Stimulated activated effector memory CD8-positive, alpha-beta T cell treated with anti-CD3 and anti-CD28 coated beads, Interleukin-12 subunit alpha, Interleukin-12 subunit beta, amount 100 ng/mL, for 72 hours (primary cell): ENCODE data around the gene HRG.
A peak's percentile ranks its signal among the peaks of the same experiment; 100 is the strongest.

Experiments
- ATAC-seq: fragments of 150-1000 bp; cut with Tn5 transposase; 2 replicates; pipeline ENCODE4 v1.10.0; 2021
- DNase-seq, 2 donors: peaks; one replicate each; pipeline ENCODE4 v3.0.0; 2021 to 2022; ENCODE audit warnings: low spot score in 2 of 2
- H3K27ac Mint-ChIP-seq: one replicate; pipeline ENCODE4 v1.8.0; 2022; ENCODE audit warnings: mild to moderate bottlenecking, mixed read lengths
- H3K36me3 Mint-ChIP-seq: one replicate; pipeline ENCODE4 v1.8.0; 2022; ENCODE audit warnings: mild to moderate bottlenecking, mixed read lengths
- H3K4me1 Mint-ChIP-seq: one replicate; pipeline ENCODE4 v1.8.0; 2022; ENCODE audit warnings: mixed read lengths
- H3K4me3 Mint-ChIP-seq: one replicate; pipeline ENCODE4 v1.8.0; 2022; ENCODE audit warnings: mild to moderate bottlenecking, mixed read lengths
- H3K9me3 Mint-ChIP-seq: one replicate; pipeline ENCODE4 v1.8.0; 2022; ENCODE audit warnings: mixed read lengths

The HRG gene

GRCh38 chr3:186665625-186666188 lies at the start of gene HRG:
Gene HRG (plus strand): TSS chr3:186666014. CDS start chr3:186666032, 18 bp downstream.
- Mint-ChIP-seq H3K9me3 (no peaks in the 10 kb centered on the region), H3K4me1 (peaks cover 13% of the 10 kb centered on the region), H3K4me3 (no peak within 1 kb of the TSS), H3K36me3 (no peaks in the 10 kb centered on the region), H3K27ac (no peak within 1 kb of the TSS)
- no peak for DNase-seq
- no peak for ATAC-seq

- peaks cover 30% of the 10 kb centered on the region for H3K4me1 Mint-ChIP-seq
- no peaks in the 10 kb centered on the region for H3K9me3 Mint-ChIP-seq
These were observed 49.6 kb upstream of the HRG start for GRCh38 chr3:186616299-186616617.

GRCh38 chr3:186617036-186617946 lies 48.5 kb upstream of the HRG start:
- no peaks in the 10 kb centered on the region for H3K9me3 Mint-ChIP-seq
- no peaks in the 10 kb centered on the region for H3K36me3 Mint-ChIP-seq
- H3K4me3 Mint-ChIP-seq, result peak overlapping the region; percentile 70
- ATAC-seq (peak; percentile 99), DNase-seq (peak; percentile 72 to 89)
- H3K4me1 Mint-ChIP-seq, result peaks cover 30% of the 10 kb centered on the region
- no peak overlapping the region for H3K27ac Mint-ChIP-seq

More at GRCh38 chr3:186616299-186616617, 49.6 kb upstream of the HRG start:
- ATAC-seq (no peak), DNase-seq (no peak)
- no peaks in the 10 kb centered on the region for H3K36me3 Mint-ChIP-seq
- no peak overlapping the region for H3K27ac Mint-ChIP-seq
- H3K4me3 Mint-ChIP-seq, result peak overlapping the region; percentile 70

GRCh38 chr3:186618318-186618938 lies 47.4 kb upstream of the HRG start:
- peak overlapping the region; percentile 70 for H3K4me3 Mint-ChIP-seq
- DNase-seq (no peak), ATAC-seq (no peak)
- H3K4me1 Mint-ChIP-seq, result peaks cover 30% of the 10 kb centered on the region
- H3K27ac Mint-ChIP-seq, result no peak overlapping the region
- H3K36me3 Mint-ChIP-seq, result no peaks in the 10 kb centered on the region
- no peaks in the 10 kb centered on the region for H3K9me3 Mint-ChIP-seq

DNA sequence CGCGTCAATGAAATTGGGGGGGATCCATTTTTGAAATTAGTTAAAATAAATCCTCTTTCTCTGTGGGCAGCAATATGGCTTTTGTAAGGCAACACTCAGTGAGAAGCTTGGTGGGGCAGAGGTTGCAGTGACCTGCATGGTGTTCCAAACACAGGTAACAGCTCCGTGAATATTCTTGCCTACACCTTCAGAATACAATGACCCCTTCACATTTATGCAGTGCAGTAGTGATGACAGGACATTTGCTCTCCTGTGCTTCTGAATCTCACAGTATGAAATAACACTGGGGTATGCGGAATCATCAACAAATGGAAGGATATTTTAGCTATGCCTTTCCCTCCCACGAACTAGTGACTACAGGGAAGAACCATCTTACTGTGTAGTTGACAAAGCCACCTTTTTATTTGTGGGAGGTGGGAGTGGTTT lies 46.0 kb upstream of the HRG start:
- no peak overlapping the region for H3K27ac Mint-ChIP-seq
- no peaks in the 10 kb centered on the region for H3K36me3 Mint-ChIP-seq
- no peak overlapping the region for H3K4me3 Mint-ChIP-seq
- H3K9me3 Mint-ChIP-seq, result no peaks in the 10 kb centered on the region
- ATAC-seq (no peak), DNase-seq (no peak)
- peaks cover 22% of the 10 kb centered on the region for H3K4me1 Mint-ChIP-seq

GRCh38 chr3:186620213-186621092 lies 45.4 kb upstream of the HRG start:
- H3K36me3 Mint-ChIP-seq, result no peaks in the 10 kb centered on the region
- no peaks in the 10 kb centered on the region for H3K9me3 Mint-ChIP-seq
- H3K27ac Mint-ChIP-seq, result no peak overlapping the region
- ATAC-seq (no peak), DNase-seq (no peak)
- no peak overlapping the region for H3K4me3 Mint-ChIP-seq
- peaks cover 18% of the 10 kb centered on the region for H3K4me1 Mint-ChIP-seq

DNA sequence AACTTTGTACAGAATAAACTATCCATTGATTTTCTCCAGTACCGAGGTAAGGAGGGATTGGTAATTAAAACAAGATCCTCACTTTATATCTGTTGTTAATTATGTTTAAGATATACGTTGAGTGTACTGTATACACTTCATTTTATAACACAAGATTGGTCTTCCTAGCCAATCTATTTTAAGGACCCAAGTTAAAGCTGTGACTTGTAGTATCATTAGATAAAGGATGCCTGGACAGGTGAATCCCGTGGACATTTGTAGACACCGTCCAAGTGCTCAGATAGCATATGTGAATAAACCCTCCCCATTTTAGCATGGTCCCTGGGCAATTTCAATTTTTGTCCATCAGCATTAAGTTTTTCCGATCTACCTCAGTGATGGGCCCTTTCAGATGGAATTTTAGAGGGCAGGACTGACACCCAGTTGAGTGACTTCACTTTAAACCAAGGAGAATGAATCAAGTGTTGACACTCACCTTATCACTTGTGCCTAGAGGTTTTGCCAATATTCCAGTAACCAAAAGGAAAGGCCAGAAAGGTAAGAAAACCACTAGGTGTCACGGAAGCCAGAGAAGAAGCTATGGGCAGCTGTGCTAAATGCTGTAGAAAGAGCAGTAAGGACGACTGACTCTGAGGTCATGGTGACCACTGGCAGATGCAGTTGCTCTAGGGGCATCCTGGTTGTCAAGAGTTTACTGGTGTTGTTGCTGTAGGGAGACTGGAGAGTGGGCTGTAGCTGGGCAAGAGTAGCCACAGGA lies 43.7 kb upstream of the HRG start:
- Mint-ChIP-seq H3K4me3 (no peak overlapping the region), H3K27ac (no peak overlapping the region), H3K4me1 (peaks cover 14% of the 10 kb centered on the region), H3K9me3 (no peaks in the 10 kb centered on the region), H3K36me3 (no peaks in the 10 kb centered on the region)
- ATAC-seq (no peak), DNase-seq (no peak)

DNA sequence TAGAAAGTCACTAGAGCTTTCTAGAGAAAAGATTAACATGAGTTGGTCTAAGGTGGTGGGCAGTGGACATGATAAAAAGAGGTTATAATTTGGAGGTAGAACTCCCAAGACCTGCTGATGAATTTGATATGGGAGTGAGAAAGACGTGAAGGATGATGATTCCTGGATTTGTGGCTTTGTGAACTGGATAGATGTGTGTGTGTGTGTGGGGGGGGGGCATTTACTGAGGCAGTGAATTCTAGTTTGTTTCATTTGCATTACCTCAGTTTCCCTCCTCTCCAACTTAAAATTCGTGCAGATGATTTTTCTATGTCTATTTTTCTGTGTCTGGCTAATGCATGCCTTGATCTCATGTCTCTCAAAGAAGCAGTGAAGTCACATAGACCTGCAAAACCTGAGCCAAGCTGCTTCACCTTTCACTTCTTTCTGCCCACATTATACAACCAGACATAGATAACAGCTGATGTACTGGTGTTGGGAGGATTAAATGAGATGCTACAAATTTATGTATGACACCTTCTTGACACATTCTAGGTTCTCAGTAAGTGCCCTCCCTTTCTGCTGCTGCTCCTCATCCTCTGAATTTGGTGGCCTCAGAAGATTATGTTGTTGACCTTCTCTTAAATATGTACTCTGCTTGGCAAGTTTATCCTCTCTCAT lies 43.0 kb upstream of the HRG start:
- no peak overlapping the region for H3K27ac Mint-ChIP-seq
- ATAC-seq (no peak), DNase-seq (no peak)
- no peaks in the 10 kb centered on the region for H3K36me3 Mint-ChIP-seq
- no peak overlapping the region for H3K4me3 Mint-ChIP-seq
- peaks cover 7% of the 10 kb centered on the region for H3K4me1 Mint-ChIP-seq
- no peaks in the 10 kb centered on the region for H3K9me3 Mint-ChIP-seq

DNA sequence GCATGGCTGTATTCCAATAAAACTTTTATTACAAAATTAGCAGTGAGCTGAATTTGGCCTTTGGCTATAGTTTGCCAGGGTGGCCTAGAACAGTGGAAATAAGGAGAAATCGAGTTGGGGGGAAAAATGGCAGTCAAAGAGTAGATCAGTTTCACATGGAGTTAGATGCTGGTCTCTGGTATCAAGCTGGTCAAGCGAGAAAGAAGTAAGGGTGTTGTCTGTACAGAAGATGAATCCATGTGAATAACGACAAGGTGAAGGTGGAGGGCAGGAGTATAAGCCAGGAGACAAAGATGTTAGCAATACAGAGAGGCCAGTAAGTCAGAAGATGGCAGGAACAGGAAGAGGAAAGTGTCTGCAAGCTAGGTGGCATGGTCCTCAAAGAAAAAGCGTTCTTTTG lies 41.2 kb upstream of the HRG start:
- Mint-ChIP-seq H3K4me1 (no peaks in the 10 kb centered on the region), H3K9me3 (no peaks in the 10 kb centered on the region), H3K4me3 (no peak overlapping the region), H3K36me3 (no peaks in the 10 kb centered on the region), H3K27ac (no peak overlapping the region)
- ATAC-seq, result no peak
- no peak for DNase-seq

DNA sequence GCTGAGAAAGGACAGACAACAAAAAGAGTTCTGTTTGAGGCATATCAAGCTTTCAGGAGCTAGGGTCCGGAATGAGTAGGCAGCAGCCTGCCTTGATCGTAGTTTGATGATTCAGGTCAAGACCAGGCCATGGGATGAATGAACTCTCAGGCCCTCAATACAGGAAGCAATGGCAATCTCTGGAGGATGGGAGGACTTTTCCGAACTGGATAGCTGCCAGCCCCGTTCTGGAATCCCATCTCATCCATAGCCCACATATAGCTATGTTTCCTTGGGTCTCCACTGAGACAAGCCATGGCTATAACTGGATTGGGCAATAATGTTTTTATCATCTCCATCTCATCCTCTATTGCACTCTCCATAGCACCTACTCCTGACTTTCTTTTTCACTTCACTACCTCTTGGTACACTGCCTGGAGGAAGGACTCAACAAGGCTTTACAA lies 40.2 kb upstream of the HRG start:
- DNase-seq (no peak), ATAC-seq (peak; percentile 43)
- H3K4me3 Mint-ChIP-seq, result no peak overlapping the region
- no peaks in the 10 kb centered on the region for H3K9me3 Mint-ChIP-seq
- H3K4me1 Mint-ChIP-seq, result no peaks in the 10 kb centered on the region
- no peaks in the 10 kb centered on the region for H3K36me3 Mint-ChIP-seq
- H3K27ac Mint-ChIP-seq, result no peak overlapping the region

DNA sequence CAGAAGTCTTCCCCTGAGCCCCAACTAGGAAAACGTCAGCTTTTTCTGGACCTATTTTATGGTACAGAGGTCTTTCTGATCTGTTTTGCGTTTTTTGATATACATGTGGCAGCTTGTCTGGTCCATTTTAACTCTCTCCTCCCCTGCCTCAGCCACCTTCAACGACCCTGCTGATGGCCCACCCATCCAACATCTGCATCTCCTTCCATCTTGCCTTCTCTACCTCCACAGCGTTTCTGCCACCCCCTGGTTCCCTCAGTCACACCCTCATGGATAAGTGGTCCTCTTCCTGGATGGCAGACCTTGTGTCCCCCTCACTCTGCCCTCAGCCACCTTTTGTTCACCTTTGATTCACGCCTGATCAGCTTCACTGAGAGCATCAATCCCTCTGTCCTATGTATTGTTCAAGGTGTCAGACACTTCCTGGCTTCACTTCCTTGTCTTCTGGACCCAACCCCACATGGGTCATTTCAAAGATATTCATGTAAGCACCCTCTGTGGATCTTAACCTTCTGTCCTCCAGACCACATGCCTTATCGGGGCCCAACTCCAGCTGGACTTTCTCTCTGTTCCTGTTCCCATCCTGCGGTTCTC lies 39.5 kb upstream of the HRG start:
- Mint-ChIP-seq H3K4me3 (no peak overlapping the region), H3K27ac (no peak overlapping the region), H3K9me3 (no peaks in the 10 kb centered on the region), H3K36me3 (no peaks in the 10 kb centered on the region), H3K4me1 (no peaks in the 10 kb centered on the region)
- ATAC-seq, result no peak
- DNase-seq, result no peak

DNA sequence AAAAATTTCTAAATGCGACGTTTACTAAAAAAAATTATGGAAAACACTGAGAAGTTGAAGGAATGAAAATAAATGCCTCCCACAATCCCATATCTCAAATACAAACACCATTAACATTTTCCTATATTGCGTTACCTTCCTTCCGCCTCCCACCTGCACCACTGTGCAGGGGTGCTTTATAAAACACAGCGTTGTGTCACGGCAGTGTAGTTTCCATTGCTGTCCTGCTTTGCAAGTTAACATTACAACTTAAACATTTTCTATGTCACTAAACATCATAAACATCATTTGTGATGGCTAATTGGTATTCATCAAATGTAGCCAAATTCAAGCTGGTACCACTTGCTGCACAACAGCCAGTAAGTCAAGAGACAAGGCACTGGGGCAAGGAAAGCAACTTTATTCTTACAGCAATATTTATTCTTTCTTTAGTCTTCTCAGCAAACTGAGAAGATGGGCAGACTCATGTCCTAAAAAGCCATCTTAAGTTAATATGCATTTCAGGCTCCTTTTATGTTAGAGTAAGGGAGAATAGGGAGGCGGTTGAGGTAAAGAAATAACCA lies 37.9 kb upstream of the HRG start:
- ATAC-seq (no peak), DNase-seq (no peak)
- no peaks in the 10 kb centered on the region for H3K9me3 Mint-ChIP-seq
- no peaks in the 10 kb centered on the region for H3K36me3 Mint-ChIP-seq
- H3K27ac Mint-ChIP-seq, result no peak overlapping the region
- H3K4me1 Mint-ChIP-seq, result no peaks in the 10 kb centered on the region
- no peak overlapping the region for H3K4me3 Mint-ChIP-seq

GRCh38 chr3:186628756-186629155 lies 37.1 kb upstream of the HRG start:
- no peaks in the 10 kb centered on the region for H3K4me1 Mint-ChIP-seq
- no peak overlapping the region for H3K27ac Mint-ChIP-seq
- no peak for DNase-seq
- H3K36me3 Mint-ChIP-seq, result no peaks in the 10 kb centered on the region
- no peaks in the 10 kb centered on the region for H3K9me3 Mint-ChIP-seq
- ATAC-seq, result no peak
- H3K4me3 Mint-ChIP-seq, result no peak overlapping the region
